ENCODE results near the gene NRP2. TPM values are rescaled to one million over a fixed set of nuclear protein-coding genes. Genes with fewer than 3 reads are reported as not detected.

The NRP2 gene
- total and polyA plus RNA-seq, 2 donors (not counting 1 experiment from before 2014, with no cell fraction given): 1.8 to 6.8 TPM

DNA sequence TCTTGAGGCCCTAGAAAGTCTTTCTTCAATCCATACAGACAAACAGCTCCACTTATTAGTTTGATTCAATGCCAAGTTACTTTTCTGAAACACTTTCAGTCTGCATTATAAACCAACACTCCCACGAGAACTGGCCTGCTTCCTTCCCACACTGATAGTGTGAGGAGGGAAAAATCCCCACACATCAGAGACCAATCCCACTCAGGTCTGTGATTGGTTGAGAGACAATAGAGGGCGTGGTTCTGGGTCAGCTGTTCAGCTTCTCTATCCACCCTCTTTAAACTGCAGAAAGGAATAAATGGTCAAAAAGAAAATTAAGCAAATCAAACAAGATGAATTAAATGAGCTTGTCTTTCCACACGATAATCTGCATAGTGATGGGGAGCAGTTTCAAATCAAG is 152.5 kb downstream of the NRP2 start:
- intact Hi-C loops (cut with micrococcal nuclease): no loop called here
- CTCF ChIA-PET: no interaction called here

DNA sequence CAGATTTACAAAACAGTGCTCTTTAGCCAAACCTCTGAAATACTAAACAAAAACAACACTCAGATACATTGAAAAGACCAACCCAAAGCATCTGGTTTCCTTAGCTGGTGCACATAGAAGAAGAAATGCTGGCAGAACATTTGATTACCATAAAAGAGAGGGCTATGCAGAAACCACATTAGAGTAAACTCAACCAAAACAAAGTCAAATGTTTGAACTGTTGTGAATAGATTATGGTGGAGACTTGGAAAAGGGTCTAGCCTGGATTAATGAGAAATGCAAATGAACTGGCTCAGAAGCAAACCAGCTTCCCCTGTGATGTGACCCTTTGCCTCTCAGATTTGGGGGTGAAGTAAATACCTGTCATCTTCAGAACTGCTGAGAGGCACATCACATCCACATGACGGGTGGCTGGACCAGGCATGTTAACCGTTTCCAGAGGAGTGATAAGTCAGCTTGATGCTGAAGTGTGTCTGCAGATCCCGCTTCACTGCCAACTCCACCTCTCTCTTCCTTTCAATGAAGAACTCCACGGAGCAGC is 153.0 kb downstream of the NRP2 start:
- no peaks in the 10 kb centered on the region for H3K9me3 Mint-ChIP-seq (ENCODE audit: insufficient read depth)
- DNase-seq: no peak
- ChIA-PET POLR2A (no interaction called here), CTCF (no interaction called here)
- ATAC-seq (ENCODE audit: low read depth): no peak
- H3K27me3 Mint-ChIP-seq: peaks cover 8% of the 10 kb centered on the region
- 92% methylated on average over 2 of the region's 4 CpGs for WGBS (ENCODE audit: insufficient coverage)
- H3K9ac ChIP-seq (ENCODE audit: low read length): no peak overlapping the region
- no peak overlapping the region for H2AFZ ChIP-seq (ENCODE audit: insufficient read depth, low read depth, low read length, poor library complexity, severe bottlenecking)
- H3K36me3 ChIP-seq (replicated peaks in 1 of 2; ENCODE audit: control extremely low read depth in 1 of 2, control insufficient read depth in 1 of 2, extremely low read depth in 1 of 2, insufficient read depth in 2 of 2, low read length in 1 of 2): no peaks in the 10 kb centered on the region
- no peaks in the 10 kb centered on the region for H3K79me2 ChIP-seq (ENCODE audit: control insufficient read depth, insufficient read depth, low read length)
- H3K4me3 Mint-ChIP-seq: no peak overlapping the region
- no peak overlapping the region for H3K4me2 ChIP-seq (replicated peaks; ENCODE audit: low read depth, low read length, poor library complexity, severe bottlenecking)
- no peak overlapping the region for H3K27ac Mint-ChIP-seq
- TF ChIP-seq, protein P1, sequence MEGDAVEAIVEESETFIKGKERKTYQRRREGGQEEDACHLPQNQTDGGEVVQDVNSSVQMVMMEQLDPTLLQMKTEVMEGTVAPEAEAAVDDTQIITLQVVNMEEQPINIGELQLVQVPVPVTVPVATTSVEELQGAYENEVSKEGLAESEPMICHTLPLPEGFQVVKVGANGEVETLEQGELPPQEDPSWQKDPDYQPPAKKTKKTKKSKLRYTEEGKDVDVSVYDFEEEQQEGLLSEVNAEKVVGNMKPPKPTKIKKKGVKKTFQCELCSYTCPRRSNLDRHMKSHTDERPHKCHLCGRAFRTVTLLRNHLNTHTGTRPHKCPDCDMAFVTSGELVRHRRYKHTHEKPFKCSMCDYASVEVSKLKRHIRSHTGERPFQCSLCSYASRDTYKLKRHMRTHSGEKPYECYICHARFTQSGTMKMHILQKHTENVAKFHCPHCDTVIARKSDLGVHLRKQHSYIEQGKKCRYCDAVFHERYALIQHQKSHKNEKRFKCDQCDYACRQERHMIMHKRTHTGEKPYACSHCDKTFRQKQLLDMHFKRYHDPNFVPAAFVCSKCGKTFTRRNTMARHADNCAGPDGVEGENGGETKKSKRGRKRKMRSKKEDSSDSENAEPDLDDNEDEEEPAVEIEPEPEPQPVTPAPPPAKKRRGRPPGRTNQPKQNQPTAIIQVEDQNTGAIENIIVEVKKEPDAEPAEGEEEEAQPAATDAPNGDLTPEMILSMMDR (IDR thresholded peaks at IDR 0.05): no peak
- no peak for TF ChIP-seq EZH2 (IDR thresholded peaks at IDR 0.05; ENCODE audit: borderline replicate concordance, insufficient read depth, low read depth, low read length, poor library complexity, severe bottlenecking)
- no peaks in the 10 kb centered on the region for H3K9me3 ChIP-seq (ENCODE audit: control extremely low read depth in 1 of 3, control insufficient read depth in 2 of 3, insufficient read depth in 1 of 3, low read length in 2 of 3)
- H3K4me1 Mint-ChIP-seq: no peaks in the 10 kb centered on the region
- no peak overlapping the region for H3K4me3 ChIP-seq (ENCODE audit: control extremely low read depth in 1 of 5, extremely low read depth in 1 of 5, insufficient read depth in 1 of 5, low read depth in 2 of 5, low read length in 4 of 5)
- intact Hi-C loops (cut with micrococcal nuclease): no loop called here
- no peaks in the 10 kb centered on the region for H4K20me1 ChIP-seq (ENCODE audit: control insufficient read depth, insufficient read depth, low read length, poor library complexity, severe bottlenecking)
- H3K27me3 ChIP-seq (replicated peaks in 1 of 4; ENCODE audit: control extremely low read depth in 1 of 4, control insufficient read depth in 3 of 4, insufficient read depth in 4 of 4, low read length in 3 of 4): peaks cover 0 to 3% (median 0%) of the 10 kb centered on the region in 4 experiments
- H3K4me1 ChIP-seq (ENCODE audit: control insufficient read depth in 2 of 2, insufficient read depth in 2 of 2, low read length in 2 of 2): no peaks in the 10 kb centered on the region
- no peak overlapping the region for H3K27ac ChIP-seq (ENCODE audit: low read length in 2 of 2)

More for the DNA sequence above, 152.5 kb downstream of the NRP2 start:
- Mint-ChIP-seq H3K4me1 (no peaks in the 10 kb centered on the region), H3K4me3 (no peak overlapping the region), H3K27me3 (peaks cover 8% of the 10 kb centered on the region), H3K27ac (no peak overlapping the region), H3K9me3 (ENCODE audit: insufficient read depth) (no peaks in the 10 kb centered on the region)
- no peaks in the 10 kb centered on the region for H3K9me3 ChIP-seq (ENCODE audit: control extremely low read depth in 1 of 3, control insufficient read depth in 2 of 3, insufficient read depth in 1 of 3, low read length in 2 of 3)
- no peaks in the 10 kb centered on the region for H3K36me3 ChIP-seq (replicated peaks in 1 of 2; ENCODE audit: control extremely low read depth in 1 of 2, control insufficient read depth in 1 of 2, extremely low read depth in 1 of 2, insufficient read depth in 2 of 2, low read length in 1 of 2)
- WGBS (ENCODE audit: insufficient coverage): no CpG with 5 or more reads among the region's 3 CpGs
- H4K20me1 ChIP-seq (ENCODE audit: control insufficient read depth, insufficient read depth, low read length, poor library complexity, severe bottlenecking): no peaks in the 10 kb centered on the region
- no peaks in the 10 kb centered on the region for H3K4me1 ChIP-seq (ENCODE audit: control insufficient read depth in 2 of 2, insufficient read depth in 2 of 2, low read length in 2 of 2)
- no peak overlapping the region for H3K4me2 ChIP-seq (replicated peaks; ENCODE audit: low read depth, low read length, poor library complexity, severe bottlenecking)
- no peak overlapping the region for H3K4me3 ChIP-seq (ENCODE audit: control extremely low read depth in 1 of 5, extremely low read depth in 1 of 5, insufficient read depth in 1 of 5, low read depth in 2 of 5, low read length in 4 of 5)
- H3K79me2 ChIP-seq (ENCODE audit: control insufficient read depth, insufficient read depth, low read length): no peaks in the 10 kb centered on the region
- H3K27ac ChIP-seq (ENCODE audit: low read length in 2 of 2): no peak overlapping the region
- peaks cover 0 to 3% (median 0%) of the 10 kb centered on the region in 4 experiments for H3K27me3 ChIP-seq (replicated peaks in 1 of 4; ENCODE audit: control extremely low read depth in 1 of 4, control insufficient read depth in 3 of 4, insufficient read depth in 4 of 4, low read length in 3 of 4)
- H3K9ac ChIP-seq (ENCODE audit: low read length): no peak overlapping the region
- ATAC-seq (ENCODE audit: low read depth) (no peak), DNase-seq (no peak)
- no peak overlapping the region for H2AFZ ChIP-seq (ENCODE audit: insufficient read depth, low read depth, low read length, poor library complexity, severe bottlenecking)
- POLR2A ChIA-PET: no interaction called here
- TF ChIP-seq EZH2 (IDR thresholded peaks at IDR 0.05; ENCODE audit: borderline replicate concordance, insufficient read depth, low read depth, low read length, poor library complexity, severe bottlenecking): no peak
- TF ChIP-seq, protein P1 (IDR thresholded peaks at IDR 0.05): no peak

Data from B cell (primary cell).